HCT116 (cell line): ENCODE results near the gene MTRR.

Source experiments
- EGR1 ChIP-seq: IDR thresholded peaks from 2 replicates; pipeline ENCODE4 v1.6.1; 2012; ENCODE audit warnings: low read depth
- EZH2 ChIP-seq: fragments of 200-600 bp; sonication (generic); IDR thresholded peaks from 2 replicates; pipeline ENCODE4 v1.6.1; 2017; ENCODE audit warnings: antibody characterized with exemption, mixed run types
- EZH2phosphoT487 ChIP-seq: fragments of 200-600 bp; IDR thresholded peaks from 2 replicates; pipeline ENCODE4 v1.6.1; 2018; ENCODE audit warnings: antibody characterized with exemption, borderline replicate concordance
- POLR2A ChIP-seq: IDR thresholded peaks from 2 replicates; pipeline ENCODE4 v1.7.0; 2011; ENCODE audit warnings: borderline replicate concordance; ENCODE audit not compliant: insufficient read depth, insufficient read length; ENCODE audit errors: extremely low read depth
- POLR2AphosphoS5 ChIP-seq: IDR thresholded peaks from 2 replicates; pipeline ENCODE4 v1.6.1; 2011; ENCODE audit warnings: mild to moderate bottlenecking, low read depth, low read length, moderate library complexity
- RAD21 ChIP-seq: IDR thresholded peaks from 2 replicates; pipeline ENCODE4 v1.6.1; 2012; ENCODE audit warnings: low read depth, mild to moderate bottlenecking
- SIN3A ChIP-seq: IDR thresholded peaks from 2 replicates; pipeline ENCODE4 v1.6.1; 2012; ENCODE audit warnings: low read depth
- TF ChIP-seq, protein P1 (sequence below), 3 experiments: fragments of 200-600 bp in 1 of 3; sonication (generic) in 1 of 3; IDR thresholded peaks in 2 of 3; conservative IDR thresholded peaks in 1 of 3; 2 replicates each; pipeline ENCODE4 v1.5.1; 2012 to 2017; ENCODE audit warnings: low read depth in 2 of 3, low read length in 2 of 3, antibody characterized with exemption in 1 of 3, borderline replicate concordance in 1 of 3, control low read depth in 1 of 3, mild to moderate bottlenecking in 1 of 3, mixed read lengths in 1 of 3, mixed run types in 1 of 3, moderate library complexity in 1 of 3; ENCODE audit not compliant: insufficient read depth in 1 of 3
- TF ChIP-seq, protein P2 (sequence below): IDR thresholded peaks from 2 replicates; pipeline ENCODE4 v1.6.1; 2012

DNA sequence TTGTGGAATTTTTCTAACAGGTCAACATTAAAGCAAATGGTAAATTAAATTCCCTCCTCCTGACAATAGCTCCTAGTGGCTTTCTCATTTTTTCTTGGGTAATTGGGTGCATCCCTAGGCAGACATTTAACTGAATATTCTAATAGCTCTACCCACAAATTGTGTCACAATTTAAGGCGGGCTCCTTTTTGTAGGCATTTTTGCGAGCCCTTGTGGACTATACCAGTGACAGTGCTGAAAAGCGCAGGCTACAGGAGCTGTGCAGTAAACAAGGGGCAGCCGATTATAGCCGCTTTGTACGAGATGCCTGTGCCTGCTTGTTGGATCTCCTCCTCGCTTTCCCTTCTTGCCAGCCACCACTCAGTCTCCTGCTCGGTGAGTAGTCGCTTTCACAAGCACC lies 20.0 kb downstream of the MTRR start:
- TF ChIP-seq, protein P1, sequence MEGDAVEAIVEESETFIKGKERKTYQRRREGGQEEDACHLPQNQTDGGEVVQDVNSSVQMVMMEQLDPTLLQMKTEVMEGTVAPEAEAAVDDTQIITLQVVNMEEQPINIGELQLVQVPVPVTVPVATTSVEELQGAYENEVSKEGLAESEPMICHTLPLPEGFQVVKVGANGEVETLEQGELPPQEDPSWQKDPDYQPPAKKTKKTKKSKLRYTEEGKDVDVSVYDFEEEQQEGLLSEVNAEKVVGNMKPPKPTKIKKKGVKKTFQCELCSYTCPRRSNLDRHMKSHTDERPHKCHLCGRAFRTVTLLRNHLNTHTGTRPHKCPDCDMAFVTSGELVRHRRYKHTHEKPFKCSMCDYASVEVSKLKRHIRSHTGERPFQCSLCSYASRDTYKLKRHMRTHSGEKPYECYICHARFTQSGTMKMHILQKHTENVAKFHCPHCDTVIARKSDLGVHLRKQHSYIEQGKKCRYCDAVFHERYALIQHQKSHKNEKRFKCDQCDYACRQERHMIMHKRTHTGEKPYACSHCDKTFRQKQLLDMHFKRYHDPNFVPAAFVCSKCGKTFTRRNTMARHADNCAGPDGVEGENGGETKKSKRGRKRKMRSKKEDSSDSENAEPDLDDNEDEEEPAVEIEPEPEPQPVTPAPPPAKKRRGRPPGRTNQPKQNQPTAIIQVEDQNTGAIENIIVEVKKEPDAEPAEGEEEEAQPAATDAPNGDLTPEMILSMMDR (IDR thresholded peaks at IDR 0.05 in 2 of 3, conservative IDR thresholded peaks at IDR 0.05 in 1 of 3; ENCODE audit: borderline replicate concordance in 1 of 3, insufficient read depth in 1 of 3, low read depth in 2 of 3, low read length in 2 of 3), result no peak
- TF ChIP-seq POLR2AphosphoS5, result no peak
- TF ChIP-seq POLR2A, result no peak
- TF ChIP-seq SIN3A, result no peak
- no peak for TF ChIP-seq RAD21
- TF ChIP-seq, protein P2, sequence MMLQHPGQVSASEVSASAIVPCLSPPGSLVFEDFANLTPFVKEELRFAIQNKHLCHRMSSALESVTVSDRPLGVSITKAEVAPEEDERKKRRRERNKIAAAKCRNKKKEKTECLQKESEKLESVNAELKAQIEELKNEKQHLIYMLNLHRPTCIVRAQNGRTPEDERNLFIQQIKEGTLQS, result no peak
- TF ChIP-seq EZH2, result no peak
- TF ChIP-seq EZH2phosphoT487, result no peak
- no peak for TF ChIP-seq EGR1
